Common myeloid progenitor, CD34-positive (primary cell): ENCODE data around the gene DPM2.

Experiments used
- CTCF ChIA-PET: fragments of 350-600 bp; sonication (Branson Sonifier 250); formaldehyde crosslinking; loops from one replicate; lab custom pipeline; 2021; ENCODE audit warnings: antibody characterized with exemption; lab: Charles Lee
- POLR2A ChIA-PET: fragments of 350-600 bp; sonication (Branson Sonifier 250); formaldehyde crosslinking; loops from one replicate; lab custom pipeline; 2021; ENCODE audit warnings: antibody characterized with exemption; lab: Charles Lee
- DNase-seq, 3 donors: peaks; one replicate each; pipeline versions ENCODE4 v3.0.0 to v3.0.0-alpha.2; 2013
- H3K27ac ChIP-seq, 2 experiments: 1 replicate in 1 of 2; 2 replicates in 1 of 2; pipeline ENCODE4 v1.7.0; 2013; ENCODE audit warnings: inconsistent platforms in 2 of 2, low read length in 2 of 2, mild to moderate bottlenecking in 2 of 2, low read depth in 1 of 2, moderate library complexity in 1 of 2; ENCODE audit not compliant: severe bottlenecking in 2 of 2, insufficient read depth in 1 of 2, poor library complexity in 1 of 2
- H3K27me3 ChIP-seq, 5 experiments: replicated peaks in 2 of 5; 1 replicate in 3 of 5; 2 replicates in 2 of 5; pipeline versions ENCODE4 v1.6.1 to v1.7.0; 2013; ENCODE audit warnings: low read length in 4 of 5, mild to moderate bottlenecking in 2 of 5, moderate library complexity in 2 of 5, inconsistent platforms in 1 of 5; ENCODE audit not compliant: insufficient read depth in 5 of 5, control insufficient read depth in 4 of 5
- H3K36me3 ChIP-seq, 4 experiments: 1 replicate in 2 of 4; 2 replicates in 2 of 4; pipeline versions ENCODE4 v1.6.1 to v1.7.0; 2013; ENCODE audit warnings: low read length in 3 of 4, control low read depth in 1 of 4, mild to moderate bottlenecking in 1 of 4; ENCODE audit not compliant: control insufficient read depth in 4 of 4, insufficient read depth in 4 of 4
- H3K4me1 ChIP-seq, 4 experiments: 1 replicate in 3 of 4; 2 replicates in 1 of 4; pipeline versions ENCODE4 v1.6.1 to v1.7.1; 2013; ENCODE audit warnings: low read length in 3 of 4, mild to moderate bottlenecking in 3 of 4, control low read depth in 1 of 4, inconsistent platforms in 1 of 4, moderate library complexity in 1 of 4; ENCODE audit not compliant: control insufficient read depth in 4 of 4, insufficient read depth in 4 of 4; ENCODE audit errors: control extremely low read depth in 1 of 4
- H3K4me3 ChIP-seq, 7 experiments: 1 replicate in 4 of 7; 2 replicates in 3 of 7; pipeline versions ENCODE4 v1.5.1 to v1.7.0; 2013; ENCODE audit warnings: mild to moderate bottlenecking in 7 of 7, low read length in 6 of 7, moderate library complexity in 6 of 7, inconsistent platforms in 2 of 7, low read depth in 2 of 7, control low read depth in 1 of 7; ENCODE audit not compliant: insufficient read depth in 4 of 7, control insufficient read depth in 1 of 7; ENCODE audit errors: extremely low read depth in 1 of 7
- H3K9me3 ChIP-seq, 5 experiments: 1 replicate in 4 of 5; 2 replicates in 1 of 5; pipeline versions ENCODE4 v1.6.1 to v1.7.1; 2013; ENCODE audit warnings: low read length in 4 of 5, mild to moderate bottlenecking in 2 of 5, inconsistent platforms in 1 of 5, low read depth in 1 of 5, moderate library complexity in 1 of 5; ENCODE audit not compliant: control insufficient read depth in 4 of 5, insufficient read depth in 2 of 5; ENCODE audit errors: control extremely low read depth in 1 of 5
- WGBS: methylation state at CpG from one replicate; pipeline ENCODE4 v1.1.5; 2013; ENCODE audit not compliant: insufficient coverage; 5-methylcytosine and 5-hydroxymethylcytosine counted together

The DPM2 gene

GRCh38 chr9:127973169-127974000, 35.7 kb upstream of the DPM2 start:
- no peaks in the 10 kb centered on the region for H3K27me3 ChIP-seq
- no peak overlapping the region for H3K27ac ChIP-seq
- no peaks in the 10 kb centered on the region for H3K36me3 ChIP-seq
- peaks cover 0 to 48% (median 39%) of the 10 kb centered on the region in 4 experiments for H3K4me1 ChIP-seq
- POLR2A ChIA-PET = no interaction called here
- DNase-seq = no peak
- CTCF ChIA-PET = interaction anchor here (1.4 to 2.1 kb wide), 4 partner anchors 16 to 62 kb away, joined by 3 to 7 read pairs (median 6); no protein-coding TSS in a partner anchor
- H3K4me3 ChIP-seq = no peak overlapping the region
- 95% methylated on average over 17 of the region's 17 CpGs for WGBS
- H3K9me3 ChIP-seq = no peaks in the 10 kb centered on the region

- ChIA-PET POLR2A (interaction anchor here (0.6 kb wide), 1 partner anchor 36 kb away, joined by 3 read pairs; no protein-coding TSS in a partner anchor), CTCF (interaction anchor here (1.3 kb wide), 1 partner anchor 18 kb away, joined by 3 read pairs; no protein-coding TSS in a partner anchor)
- Histone ChIP-seq H3K4me1 (peaks cover 0 to 49% (median 38%) of the 10 kb centered on the region in 4 experiments), H3K27ac (no peak overlapping the region), H3K9me3 (no peaks in the 10 kb centered on the region), H3K4me3 (no peak overlapping the region), H3K27me3 (no peaks in the 10 kb centered on the region), H3K36me3 (no peaks in the 10 kb centered on the region)
- WGBS = 99% methylated on average over 10 of the region's 12 CpGs
- no peak for DNase-seq
These were observed 34.7 kb upstream of the DPM2 start for GRCh38 chr9:127972236-127972871.

GRCh38 chr9:127971357-127972235, 33.9 kb upstream of the DPM2 start:
- Histone ChIP-seq H3K9me3 (no peaks in the 10 kb centered on the region), H3K27me3 (no peaks in the 10 kb centered on the region), H3K27ac (no peak overlapping the region), H3K4me1 (peaks cover 0 to 55% (median 44%) of the 10 kb centered on the region in 4 experiments), H3K36me3 (no peaks in the 10 kb centered on the region), H3K4me3 (no peak overlapping the region)
- ChIA-PET POLR2A (interaction anchor here (0.6 kb wide), 1 partner anchor 36 kb away, joined by 3 read pairs; no protein-coding TSS in a partner anchor), CTCF (interaction anchor here (1.2 to 2.4 kb wide), 4 partner anchors 11 to 63 kb away, joined by 3 to 7 read pairs (median 4); no protein-coding TSS in a partner anchor)
- 59% methylated on average over 7 of the region's 20 CpGs for WGBS
- DNase-seq = peak in 2 of 3 donors; percentile 46 to 50

GRCh38 chr9:127970401-127971313, 33.0 kb upstream of the DPM2 start:
- H3K9me3 ChIP-seq = no peaks in the 10 kb centered on the region
- H3K27ac ChIP-seq = no peak overlapping the region
- WGBS = 76% methylated on average over 12 of the region's 16 CpGs
- H3K4me3 ChIP-seq = no peak overlapping the region
- peaks cover 0 to 64% (median 54%) of the 10 kb centered on the region in 4 experiments for H3K4me1 ChIP-seq
- CTCF ChIA-PET = interaction anchor here (1.2 to 2.4 kb wide), 3 partner anchors 10 to 64 kb away, joined by 3 to 7 read pairs (median 6); no protein-coding TSS in a partner anchor
- POLR2A ChIA-PET = no interaction called here
- H3K27me3 ChIP-seq = no peaks in the 10 kb centered on the region
- no peak for DNase-seq
- H3K36me3 ChIP-seq = no peaks in the 10 kb centered on the region

- Histone ChIP-seq H3K27me3 (no peaks in the 10 kb centered on the region), H3K4me3 (no peak overlapping the region), H3K36me3 (no peaks in the 10 kb centered on the region), H3K9me3 (no peaks in the 10 kb centered on the region), H3K27ac (no peak overlapping the region), H3K4me1 (peaks cover 0 to 69% (median 59%) of the 10 kb centered on the region in 4 experiments)
- ChIA-PET POLR2A (no interaction called here), CTCF (interaction anchor here (1.3 kb wide), 1 partner anchor 124 kb away, joined by 3 read pairs; no protein-coding TSS in a partner anchor)
- WGBS = 82% methylated on average over 9 of the region's 10 CpGs
- DNase-seq = no peak
These were observed 31.2 kb upstream of the DPM2 start for GRCh38 chr9:127968700-127969383.
